SK-N-SH treated with all-trans-retinoic acid at 6 μM for 48 hours (cell line): Measurements from ENCODE around the gene STX3.
A peak's percentile ranks its signal among the peaks of the same experiment; 100 is the strongest.

Experiments used
- ATAC-seq: fragments of 200-7000 bp; cut with Tn5 transposase; 3 replicates; pipeline ENCODE4 v1.9.1; 2020; ENCODE audit warnings: mild to moderate bottlenecking, moderate library complexity
- ARNTL ChIP-seq: fragments of 450-650 bp; formaldehyde crosslinking; IDR thresholded peaks from 2 replicates; pipeline ENCODE4 v1.5.0; 2020; ENCODE audit warnings: low read depth, mild to moderate bottlenecking, moderate library complexity, borderline replicate concordance
- BACH2 ChIP-seq: fragments of 250-450 bp; sonication (Bioruptor Pico); IDR thresholded peaks from 2 replicates; pipeline ENCODE4 v1.9.0; 2021; ENCODE audit warnings: mild to moderate bottlenecking, borderline replicate concordance
- CREB5 ChIP-seq: fragments of 250-450 bp; sonication (Bioruptor Pico); IDR thresholded peaks from 2 replicates; pipeline ENCODE4 v1.5.1; 2020; ENCODE audit warnings: low read depth, mild to moderate bottlenecking, moderate library complexity
- CSDC2 ChIP-seq: fragments of 250-450 bp; sonication (Bioruptor Pico); IDR thresholded peaks from 2 replicates; pipeline ENCODE4 v1.5.0; 2020; ENCODE audit warnings: mild to moderate bottlenecking, moderate library complexity
- CSRNP3 ChIP-seq: fragments of 250-450 bp; sonication (Bioruptor Pico); IDR thresholded peaks from 2 replicates; pipeline ENCODE4 v1.5.1; 2021; ENCODE audit warnings: mild to moderate bottlenecking, moderate library complexity
- ESRRG ChIP-seq: fragments of 250-450 bp; sonication (Bioruptor Pico); IDR thresholded peaks from 2 replicates; pipeline ENCODE4 v1.6.1; 2021; ENCODE audit warnings: mild to moderate bottlenecking
- GLIS3 ChIP-seq: fragments of 250-450 bp; sonication (Bioruptor Pico); IDR thresholded peaks from 2 replicates; pipeline ENCODE4 v1.5.0; 2020; ENCODE audit warnings: mild to moderate bottlenecking, moderate library complexity
- ISL1 ChIP-seq: fragments of 250-450 bp; sonication (Bioruptor Pico); IDR thresholded peaks from 2 replicates; pipeline ENCODE4 v2.1.2; 2022; ENCODE audit warnings: mild to moderate bottlenecking, moderate library complexity
- OSR1 ChIP-seq: fragments of 250-450 bp; sonication (Bioruptor Pico); IDR thresholded peaks from 2 replicates; pipeline ENCODE4 v1.8.0; 2022; ENCODE audit warnings: moderate library complexity, mild to moderate bottlenecking, inconsistent platforms
- POU6F1 ChIP-seq: fragments of 250-450 bp; sonication (Bioruptor Pico); IDR thresholded peaks from 2 replicates; pipeline ENCODE4 v1.8.0; 2021; ENCODE audit warnings: low read depth, mild to moderate bottlenecking, moderate library complexity, borderline replicate concordance
- PPARA ChIP-seq: fragments of 250-450 bp; sonication (Bioruptor Pico); IDR thresholded peaks from 2 replicates; pipeline ENCODE4 v1.5.0; 2020; ENCODE audit warnings: mild to moderate bottlenecking, borderline replicate concordance
- RARB ChIP-seq: fragments of 250-450 bp; sonication (Bioruptor Pico); IDR thresholded peaks from 2 replicates; pipeline ENCODE4 v1.8.0; 2021; ENCODE audit warnings: mild to moderate bottlenecking, moderate library complexity
- SNAI2 ChIP-seq: fragments of 250-450 bp; sonication (Bioruptor Pico); IDR thresholded peaks from 2 replicates; pipeline ENCODE4 v1.5.0; 2020; ENCODE audit warnings: mild to moderate bottlenecking, moderate library complexity
- TCF4 ChIP-seq: fragments of 250-450 bp; sonication (Bioruptor Pico); IDR thresholded peaks from 2 replicates; pipeline ENCODE4 v1.8.0; 2021; ENCODE audit warnings: mild to moderate bottlenecking, moderate library complexity, borderline replicate concordance
- TOX ChIP-seq: fragments of 250-450 bp; sonication (Bioruptor Pico); IDR thresholded peaks from 2 replicates; pipeline ENCODE4 v1.8.0; 2021; ENCODE audit warnings: mild to moderate bottlenecking, moderate library complexity, borderline replicate concordance
- TSHZ2 ChIP-seq: fragments of 250-450 bp; sonication (Bioruptor Pico); IDR thresholded peaks from 2 replicates; pipeline ENCODE4 v1.5.0; 2020; ENCODE audit warnings: mild to moderate bottlenecking, moderate library complexity
- ZC3H10 ChIP-seq: fragments of 250-450 bp; sonication (Bioruptor Pico); IDR thresholded peaks from 2 replicates; pipeline ENCODE4 v1.5.1; 2021; ENCODE audit warnings: mild to moderate bottlenecking, moderate library complexity
- ZFP3 ChIP-seq: fragments of 250-450 bp; sonication (Bioruptor Pico); IDR thresholded peaks from 2 replicates; pipeline ENCODE4 v1.5.0; 2020; ENCODE audit warnings: mild to moderate bottlenecking, moderate library complexity
- ZFP30 ChIP-seq: fragments of 450-650 bp; formaldehyde crosslinking; IDR thresholded peaks from 2 replicates; pipeline ENCODE4 v1.5.0; 2022; ENCODE audit warnings: mild to moderate bottlenecking, moderate library complexity
- ZNF565 ChIP-seq: fragments of 450-650 bp; formaldehyde crosslinking; conservative IDR thresholded peaks from 2 replicates; pipeline ENCODE4 v1.5.0; 2020; ENCODE audit warnings: low read depth, mild to moderate bottlenecking, moderate library complexity
- ZNF70 ChIP-seq: fragments of 450-650 bp; formaldehyde crosslinking; IDR thresholded peaks from 2 replicates; pipeline ENCODE4 v1.5.0; 2020; ENCODE audit warnings: mild to moderate bottlenecking, moderate library complexity
- ZNF8 ChIP-seq: fragments of 450-650 bp; formaldehyde crosslinking; IDR thresholded peaks from 2 replicates; pipeline ENCODE4 v1.5.0; 2020; ENCODE audit warnings: mild to moderate bottlenecking, moderate library complexity
- TF ChIP-seq, protein P1 (sequence below): fragments of 250-450 bp; sonication (Bioruptor Pico); IDR thresholded peaks from 2 replicates; pipeline ENCODE4 v1.8.0; 2020; ENCODE audit warnings: mild to moderate bottlenecking, moderate library complexity, borderline replicate concordance

Gene STX3

DNA sequence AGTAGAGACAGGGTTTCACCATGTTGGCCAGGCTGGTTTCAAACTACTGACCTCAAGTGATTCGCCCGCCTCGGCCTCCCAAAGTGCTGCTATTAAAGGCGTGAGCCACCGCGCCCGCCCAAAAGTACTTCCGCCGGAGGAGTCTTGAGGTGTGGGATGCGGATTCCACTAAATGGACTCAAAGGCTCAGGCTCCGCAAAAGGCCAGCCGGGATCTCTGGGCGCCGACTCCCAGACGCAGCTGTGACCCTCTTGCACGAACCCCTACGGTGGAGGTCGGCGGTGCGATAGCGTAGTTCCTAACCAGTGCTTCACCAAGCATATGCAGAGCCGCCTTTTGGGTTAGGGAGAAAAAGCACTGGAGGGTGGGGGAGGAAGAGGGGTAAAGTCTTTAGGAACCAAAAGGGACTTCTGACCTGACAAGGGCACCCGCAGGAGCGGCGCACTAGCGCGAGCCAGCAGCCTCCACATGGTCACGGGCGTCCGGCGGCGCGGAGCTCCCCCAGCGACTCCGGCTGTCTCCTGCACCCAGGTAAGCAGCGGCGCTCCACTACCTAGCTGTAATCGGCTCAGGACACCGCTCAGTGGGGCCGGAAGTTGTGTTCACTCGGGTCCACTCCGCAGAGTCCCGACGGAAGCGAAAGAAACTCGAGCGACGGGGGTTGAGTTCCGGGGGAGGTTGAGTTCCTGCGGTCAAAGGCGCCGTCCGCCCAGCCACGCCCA is 55.2 kb downstream of the STX3 start, which contains the start of gene MRPL16:
Gene MRPL16, minus strand, starts transcription at position 590 of the 722 bp plus-strand sequence. Its CDS starts 120 bp downstream, at position 470.
- TF ChIP-seq RARB (CRISPR knock-in tag) (no peak), OSR1 (CRISPR knock-in tag) (0 out of 2 replicates have a peak, but pooled peaks have one; percentile 64), ARNTL (CRISPR knock-in tag) (no peak), TSHZ2 (CRISPR knock-in tag) (peak; percentile 87), ESRRG (no peak), SNAI2 (CRISPR knock-in tag) (no peak; the same call in 1 of the 2 replicates), ZFP30 (CRISPR knock-in tag) (no peak), TCF4 (CRISPR knock-in tag) (no peak), CSRNP3 (no peak), ZNF565 (no peak), BACH2 (CRISPR knock-in tag) (no peak), POU6F1 (no peak), ZC3H10 (no peak), ISL1 (CRISPR knock-in tag) (no peak), ZNF8 (CRISPR knock-in tag) (no peak), ZNF70 (CRISPR knock-in tag) (no peak), CREB5 (no peak), GLIS3 (CRISPR knock-in tag) (0 out of 2 replicates have a peak, but pooled peaks have one; percentile 16), CSDC2 (no peak), TOX (no peak), ZFP3 (peak; percentile 44; the same call in 1 of the 2 replicates), PPARA (CRISPR knock-in tag) (0 out of 2 replicates have a peak, but pooled peaks have one; percentile 70)
- TF ChIP-seq, protein P1, sequence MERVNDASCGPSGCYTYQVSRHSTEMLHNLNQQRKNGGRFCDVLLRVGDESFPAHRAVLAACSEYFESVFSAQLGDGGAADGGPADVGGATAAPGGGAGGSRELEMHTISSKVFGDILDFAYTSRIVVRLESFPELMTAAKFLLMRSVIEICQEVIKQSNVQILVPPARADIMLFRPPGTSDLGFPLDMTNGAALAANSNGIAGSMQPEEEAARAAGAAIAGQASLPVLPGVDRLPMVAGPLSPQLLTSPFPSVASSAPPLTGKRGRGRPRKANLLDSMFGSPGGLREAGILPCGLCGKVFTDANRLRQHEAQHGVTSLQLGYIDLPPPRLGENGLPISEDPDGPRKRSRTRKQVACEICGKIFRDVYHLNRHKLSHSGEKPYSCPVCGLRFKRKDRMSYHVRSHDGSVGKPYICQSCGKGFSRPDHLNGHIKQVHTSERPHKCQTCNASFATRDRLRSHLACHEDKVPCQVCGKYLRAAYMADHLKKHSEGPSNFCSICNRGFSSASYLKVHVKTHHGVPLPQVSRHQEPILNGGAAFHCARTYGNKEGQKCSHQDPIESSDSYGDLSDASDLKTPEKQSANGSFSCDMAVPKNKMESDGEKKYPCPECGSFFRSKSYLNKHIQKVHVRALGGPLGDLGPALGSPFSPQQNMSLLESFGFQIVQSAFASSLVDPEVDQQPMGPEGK (CRISPR knock-in tag): no peak
- ATAC-seq: peak; percentile 98

DNA sequence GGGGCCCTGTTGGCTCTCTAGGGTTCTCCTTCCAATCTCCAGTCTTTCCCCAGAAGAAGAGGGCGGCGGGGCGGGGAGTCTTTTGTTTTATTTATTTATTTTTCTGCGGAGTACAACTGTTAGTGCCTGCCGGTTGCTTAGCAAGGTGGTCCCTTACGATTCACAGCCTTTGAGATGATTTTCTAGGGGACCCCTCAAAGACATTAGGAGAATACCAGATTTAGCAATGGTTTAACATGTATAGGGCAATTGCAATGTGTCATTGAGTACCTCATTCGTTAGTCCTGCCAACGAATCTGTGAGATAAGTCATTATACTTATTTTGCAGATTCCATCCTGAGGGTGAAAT is 55.7 kb downstream of the STX3 start:
- ATAC-seq: no peak
- TF ChIP-seq TOX (peak; percentile 41; the same call in 1 of the 2 replicates), CSRNP3 (no peak), ZFP3 (no peak), ZNF565 (no peak), TCF4 (CRISPR knock-in tag) (no peak), ZC3H10 (no peak), TSHZ2 (CRISPR knock-in tag) (no peak), CREB5 (no peak), ARNTL (CRISPR knock-in tag) (no peak), SNAI2 (CRISPR knock-in tag) (peak; percentile 91; the same call in 1 of the 2 replicates)
